ENCODE results near the gene EFS.
"Not testable (repeated sequence)": the region's sequence is repeated elsewhere in the genome, so short reads cannot be mapped to it uniquely, and the experiment has no call there.

Gene EFS

DNA sequence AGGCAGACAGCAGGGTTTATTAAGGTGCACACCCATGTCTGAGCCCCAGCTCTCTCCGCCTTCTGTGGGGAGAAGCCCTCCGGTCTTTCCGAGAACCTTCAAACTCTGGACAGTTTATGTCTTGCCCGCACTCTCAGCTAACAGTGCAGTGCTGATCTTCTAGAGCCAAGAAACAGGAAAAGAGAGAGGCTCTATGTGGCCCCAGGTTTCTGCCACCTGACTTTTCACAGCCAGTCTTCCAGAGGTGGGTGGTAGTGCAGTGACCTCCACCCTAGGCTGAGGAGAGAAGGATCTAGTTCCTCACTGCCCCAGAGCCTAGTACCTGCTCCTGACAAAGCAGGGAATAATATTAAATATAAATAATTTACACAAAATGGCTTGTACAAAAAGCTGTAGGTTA, 8.3 kb downstream of the EFS start:
- DNase-seq: no peak

DNA sequence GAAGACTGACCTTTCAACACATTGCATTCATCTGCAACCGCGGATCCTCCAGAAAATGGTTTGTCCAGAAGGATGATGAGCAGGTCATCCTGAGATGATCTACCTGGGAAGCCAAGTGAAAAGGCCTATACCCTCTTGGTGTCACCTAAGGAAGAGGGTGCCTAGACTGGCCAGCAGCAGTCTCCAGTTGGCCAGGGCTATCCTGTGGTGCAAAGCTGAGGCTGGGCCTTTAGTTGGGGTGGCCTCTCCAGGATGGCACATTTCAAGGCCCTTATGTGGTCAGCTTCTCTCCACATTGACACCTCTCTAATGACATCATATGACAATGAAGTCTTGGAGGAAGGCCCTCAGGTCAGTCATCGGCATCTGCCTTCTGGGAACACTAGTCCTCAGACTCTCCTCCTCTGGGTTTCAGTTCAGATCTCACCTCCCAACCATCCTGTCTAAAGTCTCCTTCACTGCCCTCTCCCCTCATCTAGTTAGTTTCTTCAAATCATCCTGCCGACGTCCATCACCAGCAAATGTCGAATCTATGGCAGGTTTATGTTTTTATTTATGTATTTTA, 9.0 kb downstream of the EFS start:
- no peak for DNase-seq

- no peak for DNase-seq
Observed at GRCh38 chr14:23354990-23355389, 10.0 kb downstream of the EFS start.

GRCh38 chr14:23353433-23353780, 11.6 kb downstream of the EFS start:
- DNase-seq: no peak

- DNase-seq: peak; percentile 40
Observed at GRCh38 chr14:23352506-23353432, 12.2 kb downstream of the EFS start, which contains the start of gene SLC22A17. Gene SLC22A17 (minus strand): TSS chr14:23352887.

GRCh38 chr14:23351681-23352505, 13.1 kb downstream of the EFS start:
- DNase-seq: no peak

- DNase-seq: no peak
Observed at GRCh38 chr14:23349156-23349845, 15.7 kb downstream of the EFS start.

DNA sequence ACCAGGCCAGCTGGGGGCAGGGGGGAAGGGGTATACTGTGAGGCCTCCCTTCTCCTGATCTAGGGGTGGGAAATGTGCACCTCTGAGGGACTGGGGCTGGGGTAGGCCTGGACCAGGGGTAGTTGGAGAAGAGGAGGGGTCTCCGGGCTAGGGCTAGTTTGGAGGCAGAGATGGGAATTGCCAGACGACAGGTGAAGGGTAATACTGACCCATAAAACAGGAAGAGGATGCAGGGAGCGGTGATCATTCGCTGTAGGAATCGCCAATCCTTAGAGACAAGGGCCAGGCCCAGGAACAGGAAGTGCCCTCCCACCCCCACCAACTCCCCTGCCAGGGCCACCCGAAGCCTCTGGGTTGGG, 16.7 kb downstream of the EFS start:
- DNase-seq: no peak

GRCh38 chr14:23347406-23348296, 17.3 kb downstream of the EFS start:
- no peak for DNase-seq

- DNase-seq: no peak
Observed at GRCh38 chr14:23346693-23347405, 18.1 kb downstream of the EFS start.

DNA sequence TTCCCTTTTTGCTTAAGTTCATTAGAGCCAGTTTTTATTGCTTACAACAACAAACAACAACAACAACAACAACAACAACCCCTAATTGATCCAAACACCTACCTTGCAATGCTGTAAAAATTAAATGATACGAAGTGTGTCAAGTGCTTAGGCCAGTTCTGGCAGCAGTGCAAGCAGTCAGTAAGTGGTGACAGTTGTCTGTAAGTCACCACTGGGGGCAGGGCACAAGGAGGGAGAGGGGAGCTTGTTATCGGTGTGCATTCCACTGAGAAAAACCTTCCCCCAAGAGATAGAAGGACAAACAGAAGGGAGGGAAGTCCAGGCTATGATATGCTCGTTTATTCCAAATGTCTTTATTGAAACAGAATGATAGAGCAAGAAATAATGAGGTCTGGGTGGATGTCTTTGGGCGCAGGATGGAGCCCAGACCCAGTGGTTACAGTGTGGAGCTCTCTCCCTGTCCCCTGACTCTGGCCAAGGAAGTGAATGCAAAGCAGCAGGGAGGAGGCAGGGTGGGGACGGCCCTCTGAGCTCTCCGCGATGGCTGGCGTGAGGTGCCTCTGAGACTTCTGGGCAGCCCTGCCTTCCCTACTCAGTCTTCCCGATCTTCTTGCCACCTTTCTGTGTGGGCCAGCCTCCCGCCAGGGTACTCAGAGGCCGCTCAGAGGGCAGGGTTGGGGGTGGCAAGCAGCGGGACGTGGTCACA, 18.8 kb downstream of the EFS start:
- DNase-seq: no peak

DNA sequence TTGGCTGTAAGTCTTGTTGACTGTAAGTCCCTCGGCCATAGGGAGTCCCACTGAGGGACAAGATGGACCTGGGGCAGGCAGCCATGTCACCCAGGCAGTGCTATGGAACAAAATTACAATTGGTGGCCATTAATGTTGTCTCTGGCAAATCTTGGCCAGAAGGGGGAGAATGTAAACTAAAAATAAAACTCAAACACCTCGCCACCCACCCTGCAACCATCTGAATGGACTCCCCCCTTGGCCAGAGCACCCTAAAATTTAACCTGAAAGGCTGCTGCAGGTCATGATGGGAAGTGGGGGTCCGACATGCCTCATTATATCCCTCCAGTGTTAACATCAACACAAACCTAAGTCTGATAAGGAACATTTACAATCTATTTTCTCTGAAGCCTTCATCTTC, 20.5 kb downstream of the EFS start:
- no peak for DNase-seq

DNA sequence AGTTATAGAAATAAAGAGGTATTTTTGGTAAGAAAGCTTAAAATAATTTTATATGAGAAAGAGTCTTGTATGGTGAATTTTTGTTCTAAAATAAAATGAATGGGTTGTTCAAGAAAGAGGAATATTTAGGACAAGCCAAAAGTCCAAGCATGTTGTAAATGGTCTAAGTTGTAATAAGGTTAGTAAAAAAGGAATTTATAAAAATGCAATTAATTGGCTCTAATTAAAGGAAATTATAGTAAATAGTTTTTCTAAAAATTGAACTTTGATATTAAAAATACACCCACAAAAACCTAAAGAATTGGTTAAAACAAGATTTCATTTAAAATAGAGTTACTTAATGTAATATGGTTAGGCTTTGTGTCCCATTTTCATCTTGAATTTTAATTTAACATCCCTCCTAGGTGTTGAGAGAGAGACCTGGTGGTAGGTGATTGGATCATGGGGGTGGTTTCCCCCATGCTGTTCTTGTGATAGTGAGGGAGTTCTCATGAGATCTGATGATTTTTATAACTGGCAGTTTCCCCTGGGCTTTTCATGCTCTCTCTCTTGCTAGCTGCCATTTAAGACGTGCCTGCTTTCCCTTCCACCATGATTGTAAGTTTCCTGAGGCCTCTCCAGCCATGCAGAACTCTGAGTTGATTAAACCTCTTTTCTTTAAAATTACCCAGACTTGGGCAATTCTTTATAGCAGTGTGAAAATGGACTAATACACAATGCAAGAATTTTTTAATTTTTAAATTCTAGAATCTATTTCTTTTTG, 25.3 kb downstream of the EFS start:
- DNase-seq: no peak

GRCh38 chr14:23335623-23336022, 29.3 kb downstream of the EFS start:
- DNase-seq: no peak

GRCh38 chr14:23327947-23328744, 36.8 kb downstream of the EFS start:
- peak; percentile 53 for DNase-seq

DNA sequence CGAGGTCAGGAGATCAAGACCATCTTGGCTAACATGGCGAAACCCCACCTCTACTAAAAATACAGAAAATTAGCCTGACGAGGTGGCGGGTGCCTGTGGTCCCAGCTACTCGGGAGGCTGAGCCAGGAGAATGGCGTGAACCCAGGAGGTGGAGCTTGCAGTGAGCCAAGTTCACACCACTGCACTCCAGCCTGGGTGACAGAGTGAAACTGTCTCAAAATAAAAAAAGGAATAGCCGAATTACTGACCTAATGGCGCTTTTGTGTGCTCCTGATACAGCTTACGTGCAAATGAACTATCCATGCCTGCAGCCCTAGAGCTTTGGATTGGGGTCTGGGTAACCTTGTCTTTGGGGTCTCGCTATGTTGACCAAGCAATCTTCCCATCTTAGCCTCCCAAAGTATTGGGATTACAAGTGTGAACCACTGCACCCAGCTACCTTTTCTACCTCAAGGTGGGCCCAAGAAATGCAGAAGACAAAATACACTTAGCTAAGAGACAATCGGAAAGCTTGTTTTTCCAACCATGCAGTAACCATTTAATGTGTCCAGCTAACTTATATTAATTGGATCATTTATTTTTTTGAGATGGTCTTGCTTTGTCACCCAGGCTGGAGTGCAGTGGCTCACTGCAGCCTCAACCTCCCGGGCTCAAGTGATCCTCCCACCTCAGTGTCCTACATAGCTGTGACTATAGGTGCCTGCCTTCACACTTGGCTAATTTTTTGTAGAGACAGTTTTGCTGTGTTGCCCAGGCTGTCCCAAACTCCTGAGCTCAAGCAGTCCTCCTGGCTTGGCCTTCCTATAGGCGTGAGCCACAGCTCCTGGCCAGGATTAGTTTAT, 38.3 kb downstream of the EFS start:
- DNase-seq: no peak

GRCh38 chr14:23325746-23326145, 39.2 kb downstream of the EFS start:
- DNase-seq: not testable (repeated sequence)

- DNase-seq: no peak
Observed at GRCh38 chr14:23324993-23325392, 40.0 kb downstream of the EFS start.

Data from activated CD4-positive, CD25-positive, alpha-beta regulatory T cell treated with anti-CD3 and anti-CD28 coated beads, Interleukin-2, amount 50 U/mL, for 72 hours (primary cell).